Body of pancreas (tissue), 4 donors: Measurements from ENCODE around the gene COL4A4. TPM values are rescaled to one million over a fixed set of nuclear protein-coding genes. Genes with fewer than 3 reads are reported as not detected.
A peak's percentile ranks its signal among the peaks of the same experiment; 100 is the strongest.

ENCODE experiments used
- ATAC-seq: fragments of 150-250 bp; one replicate; pipeline ENCODE4 v1.9.1; 2016
- DNase-seq, 4 donors: peaks; one replicate each; pipeline ENCODE4 v3.0.0-alpha.2; 2019
- H3K27ac ChIP-seq, 4 donors: fragments of 200-600 bp; sonication (generic); 1 replicate in 3 of 4; 2 replicates in 1 of 4; pipeline versions ENCODE4 v1.5.1 to v1.6.1; 2016 to 2019; ENCODE audit warnings: mild to moderate bottlenecking in 1 of 4, mixed read lengths in 1 of 4, moderate library complexity in 1 of 4
- H3K27me3 ChIP-seq, 2 donors: fragments of 200-600 bp; sonication (generic); one replicate each; pipeline ENCODE4 v1.6.0; 2016; ENCODE audit warnings: mild to moderate bottlenecking in 1 of 2
- H3K36me3 ChIP-seq, 2 donors: fragments of 200-600 bp; sonication (generic); replicated peaks in 1 of 2; 2 replicates each; pipeline ENCODE4 v1.5.1; 2016; ENCODE audit warnings: low read depth in 2 of 2; ENCODE audit not compliant: insufficient read depth in 1 of 2
- H3K4me1 ChIP-seq: fragments of 200-600 bp; sonication (generic); one replicate; pipeline ENCODE4 v1.6.0; 2016
- H3K4me3 ChIP-seq, 2 donors: fragments of 200-600 bp; sonication (generic); 1 replicate in 1 of 2; 2 replicates in 1 of 2; pipeline ENCODE4 v1.5.1; 2016 to 2019
- H3K9me3 ChIP-seq, 3 donors: fragments of 200-600 bp; sonication (generic); 1 replicate in 2 of 3; 2 replicates in 1 of 3; pipeline ENCODE4 v1.5.1; 2016
- CTCF ChIP-seq, 7 experiments: fragments of 450-650 bp in 4 of 7; fragments of 200-600 bp in 3 of 7; sonication (generic) in 3 of 7; IDR thresholded peaks; one replicate each; pipeline ENCODE4 v1.5.1; 2016 to 2019; ENCODE audit warnings: antibody characterized with exemption in 7 of 7
- POLR2A ChIP-seq, 3 donors: fragments of 450-650 bp; IDR thresholded peaks; one replicate each; pipeline ENCODE4 v1.6.1; 2016; ENCODE audit warnings: antibody characterized with exemption in 3 of 3, mild to moderate bottlenecking in 2 of 3
- WGBS, 2 donors: methylation state at CpG; one replicate each; pipeline ENCODE4 v1.1.5; 2017; 5-methylcytosine and 5-hydroxymethylcytosine counted together
- intact Hi-C: fragments of 100-400 bp; cut with DNase I; formaldehyde crosslinking; loops from one replicate; pipeline ENCODE4 v1.15.1; 2023
- total RNA-seq, 2 donors: library from RNA; depleted of rRNA; stranded (reverse); fragments of >200 nt; gene quantifications; one replicate each; pipeline ENCODE4 v1.1.0, GENCODE V29; 2016

The COL4A4 gene
- total RNA-seq, 2 donors from 2014 or later: 2.3 to 10.5 TPM

GRCh38 chr2:226984750-226985582 is 179.0 kb downstream of the COL4A4 start:
- H3K4me1 ChIP-seq: peaks cover 5% of the 10 kb centered on the region
- no peaks in the 10 kb centered on the region for H3K9me3 ChIP-seq
- no peaks in the 10 kb centered on the region for H3K27me3 ChIP-seq
- WGBS, 2 donors: 23 to 29% methylated on average over 8 of the region's 8 CpGs
- intact Hi-C loops: loop anchor here (10.0 kb wide), 2 partner anchors 1100 to 1320 kb away; no protein-coding TSS in a partner anchor
- peak; percentile 37 to 62 (median 38) for DNase-seq
- TF ChIP-seq CTCF (IDR thresholded peaks at IDR 0.05) (peak; percentile 39 to 87 (median 66)), POLR2A (IDR thresholded peaks at IDR 0.05) (no peak)
- no peaks in the 10 kb centered on the region for H3K36me3 ChIP-seq
- peak; percentile 73 for ATAC-seq
- H3K27ac ChIP-seq: no peak overlapping the region
- H3K4me3 ChIP-seq: no peak overlapping the region

- Histone ChIP-seq H3K4me3 (no peak overlapping the region), H3K36me3 (no peaks in the 10 kb centered on the region), H3K27ac (no peak overlapping the region), H3K9me3 (no peaks in the 10 kb centered on the region), H3K4me1 (peaks cover 5% of the 10 kb centered on the region), H3K27me3 (no peaks in the 10 kb centered on the region)
- intact Hi-C loops: loop anchor here (10.0 kb wide), 2 partner anchors 1099 to 1319 kb away; no protein-coding TSS in a partner anchor
- no peak for DNase-seq
- no peak for ATAC-seq
- TF ChIP-seq CTCF (IDR thresholded peaks at IDR 0.05): no peak
- TF ChIP-seq POLR2A (IDR thresholded peaks at IDR 0.05): no peak
- 72 to 82% methylated on average over 12 of the region's 12 CpGs for WGBS, 2 donors
Measured at GRCh38 chr2:226983895-226984749, 179.9 kb downstream of the COL4A4 start.

GRCh38 chr2:226981791-226982326 is 182.1 kb downstream of the COL4A4 start:
- WGBS, 2 donors: 55 to 56% methylated on average over 3 of the region's 3 CpGs
- intact Hi-C loops: loop anchor here (10.0 kb wide), 2 partner anchors 1097 to 1317 kb away; no protein-coding TSS in a partner anchor
- Histone ChIP-seq H3K27ac (no peak overlapping the region), H3K4me1 (peaks cover 5% of the 10 kb centered on the region), H3K27me3 (no peaks in the 10 kb centered on the region), H3K4me3 (no peak overlapping the region), H3K36me3 (no peaks in the 10 kb centered on the region), H3K9me3 (no peaks in the 10 kb centered on the region)
- TF ChIP-seq CTCF (IDR thresholded peaks at IDR 0.05) (no peak), POLR2A (IDR thresholded peaks at IDR 0.05) (no peak)
- ATAC-seq (no peak), DNase-seq (no peak)

GRCh38 chr2:226979004-226979403 is 185.0 kb downstream of the COL4A4 start:
- no peaks in the 10 kb centered on the region for H3K9me3 ChIP-seq
- H3K4me3 ChIP-seq: no peak overlapping the region
- DNase-seq (no peak), ATAC-seq (no peak)
- no peak overlapping the region for H3K27ac ChIP-seq
- H3K27me3 ChIP-seq: no peaks in the 10 kb centered on the region
- 92 to 97% methylated on average over 4 of the region's 4 CpGs for WGBS, 2 donors
- intact Hi-C loops: no loop called here
- no peak for TF ChIP-seq POLR2A (IDR thresholded peaks at IDR 0.05)
- TF ChIP-seq CTCF (IDR thresholded peaks at IDR 0.05): no peak
- H3K36me3 ChIP-seq: no peaks in the 10 kb centered on the region
- H3K4me1 ChIP-seq: no peaks in the 10 kb centered on the region
